TTC549 (cell line): ENCODE data around the gene C17orf75.

ENCODE experiments used
- FAIRE-seq: peaks from 2 replicates; lab custom pipeline; 2012; peaks lifted over from hg19 to GRCh38; lab: Jason Lieb, UNC

Gene C17orf75

DNA sequence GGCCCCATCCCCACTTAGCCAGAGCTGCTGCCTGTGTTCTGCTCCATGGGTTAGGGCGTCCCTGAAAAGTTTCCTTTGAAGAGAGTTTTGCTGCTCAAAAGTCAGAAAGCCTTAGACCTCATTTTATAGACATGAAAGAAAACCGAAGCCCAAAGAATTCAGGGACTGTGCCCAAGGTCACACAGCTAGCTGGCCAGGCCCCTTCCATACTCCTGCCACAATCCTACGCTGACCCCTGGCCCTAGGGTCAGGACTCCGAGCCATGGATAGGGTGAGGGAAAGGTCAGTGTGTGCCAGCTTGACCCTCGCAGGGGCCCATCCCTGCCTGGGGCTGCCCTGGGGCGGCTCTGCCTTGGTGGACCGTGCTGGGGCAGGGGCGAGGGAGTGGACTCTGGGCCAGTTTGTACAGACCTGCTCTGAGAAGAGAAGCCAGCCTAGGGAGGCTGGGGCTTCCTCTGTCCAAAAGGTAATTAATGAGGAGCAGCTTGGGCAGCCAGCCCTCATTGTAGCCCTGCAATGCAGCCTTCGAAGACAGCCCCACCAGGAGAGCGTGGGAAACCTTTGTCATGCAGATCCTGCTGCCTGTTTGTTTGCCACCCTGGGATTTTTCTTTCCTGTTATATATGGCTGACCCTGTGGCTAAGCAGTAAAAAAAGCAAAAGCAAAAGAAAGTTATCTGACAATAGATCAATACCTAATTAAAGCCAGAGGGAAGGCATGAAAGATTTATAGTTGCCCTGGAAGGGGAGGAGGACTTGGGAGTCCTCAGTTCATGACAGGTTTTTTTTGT, 38.9 kb downstream of the C17orf75 start:
- no peak for FAIRE-seq

DNA sequence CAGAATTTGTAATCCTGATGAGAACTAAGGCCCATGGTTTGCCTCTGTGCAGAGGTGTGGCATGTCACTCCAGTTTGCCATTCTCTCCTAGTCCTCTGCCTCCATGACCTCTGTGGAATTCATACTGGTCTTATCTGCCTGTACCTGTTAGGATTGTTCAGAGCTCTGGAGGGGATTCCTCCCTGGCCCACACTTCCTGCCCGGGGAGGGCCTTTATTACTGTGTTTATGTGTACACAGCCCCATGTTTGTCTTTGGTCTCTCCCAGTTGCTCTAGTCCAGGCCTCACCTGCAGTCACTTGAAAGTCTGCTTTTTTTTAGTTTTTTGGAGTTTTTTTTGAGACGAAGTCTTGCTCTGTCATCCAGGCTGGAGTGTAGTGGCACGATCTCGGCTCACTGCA, 39.9 kb downstream of the C17orf75 start:
- no peak for FAIRE-seq

DNA sequence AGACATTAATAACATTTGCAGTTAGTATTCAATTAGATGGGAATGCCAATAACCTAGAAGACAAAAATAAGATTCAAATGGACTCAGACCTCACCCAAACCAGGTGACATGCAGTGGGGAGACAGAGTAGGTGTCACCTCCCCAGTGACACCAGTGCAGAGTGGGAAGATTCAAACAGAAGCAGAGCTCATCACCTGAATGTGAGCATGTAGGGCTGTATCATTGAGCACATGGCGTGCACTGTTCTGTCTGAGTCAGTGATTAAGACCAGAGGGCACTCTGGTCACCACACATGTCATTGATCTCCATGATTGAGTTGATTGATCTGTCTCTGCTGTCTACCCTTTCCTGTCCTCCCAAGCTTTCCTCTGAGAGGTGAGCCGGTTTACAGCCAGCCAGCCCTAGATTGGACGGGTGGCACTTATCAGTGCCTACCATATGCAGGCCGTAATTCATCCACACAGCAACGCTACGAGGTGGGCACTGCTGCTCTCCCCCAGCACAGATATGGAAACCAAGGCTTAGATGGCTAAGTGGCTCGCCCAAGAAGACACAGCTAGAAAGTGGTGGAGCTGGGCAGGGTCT, 42.3 kb downstream of the C17orf75 start:
- FAIRE-seq: no peak

- no peak for FAIRE-seq
Measured at GRCh38 chr17:32298721-32299579, 43.0 kb downstream of the C17orf75 start.

DNA sequence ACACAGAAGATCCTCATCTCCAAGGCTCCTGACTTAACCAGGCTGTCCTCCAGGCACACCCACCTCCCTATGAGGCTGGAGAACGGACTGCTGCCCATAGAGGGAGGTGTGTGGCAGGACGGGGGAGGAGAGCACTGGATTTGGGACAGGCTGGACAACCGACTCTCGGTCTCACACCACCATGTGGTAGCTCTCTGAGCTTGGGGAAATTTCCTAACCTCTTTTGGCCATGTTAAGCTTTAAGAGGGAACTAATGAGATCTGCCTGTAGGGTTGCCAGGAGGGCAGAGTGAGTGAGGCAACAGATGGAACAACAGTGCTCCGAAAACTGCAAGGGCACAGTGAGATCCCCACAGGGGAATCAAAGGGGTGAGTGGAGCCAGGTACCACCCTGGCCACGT, 43.7 kb downstream of the C17orf75 start:
- no peak for FAIRE-seq

DNA sequence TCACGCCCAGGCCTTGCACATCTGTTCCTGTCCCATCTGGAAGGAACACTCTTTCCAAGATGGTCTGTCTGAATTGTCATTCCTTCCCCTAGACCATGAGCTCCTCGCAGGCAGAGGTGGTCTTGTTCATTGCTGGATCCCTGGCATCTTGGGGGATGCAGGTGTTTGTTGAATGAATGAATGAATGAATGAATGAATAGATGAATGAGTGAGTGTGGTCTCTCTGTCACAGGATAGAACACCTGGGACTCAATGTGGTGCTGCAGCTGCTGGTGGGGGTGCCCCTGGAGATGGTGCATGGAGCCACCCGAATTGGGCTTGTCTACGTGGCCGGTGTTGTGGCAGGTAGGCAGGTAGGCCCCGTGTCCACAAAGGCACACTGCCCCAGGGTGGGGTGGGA, 44.1 kb downstream of the C17orf75 start:
- no peak for FAIRE-seq

- no peak for FAIRE-seq
Measured at GRCh38 chr17:32297424-32297823, 44.5 kb downstream of the C17orf75 start.

GRCh38 chr17:32292094-32292493, 49.9 kb downstream of the C17orf75 start:
- no peak for FAIRE-seq

DNA sequence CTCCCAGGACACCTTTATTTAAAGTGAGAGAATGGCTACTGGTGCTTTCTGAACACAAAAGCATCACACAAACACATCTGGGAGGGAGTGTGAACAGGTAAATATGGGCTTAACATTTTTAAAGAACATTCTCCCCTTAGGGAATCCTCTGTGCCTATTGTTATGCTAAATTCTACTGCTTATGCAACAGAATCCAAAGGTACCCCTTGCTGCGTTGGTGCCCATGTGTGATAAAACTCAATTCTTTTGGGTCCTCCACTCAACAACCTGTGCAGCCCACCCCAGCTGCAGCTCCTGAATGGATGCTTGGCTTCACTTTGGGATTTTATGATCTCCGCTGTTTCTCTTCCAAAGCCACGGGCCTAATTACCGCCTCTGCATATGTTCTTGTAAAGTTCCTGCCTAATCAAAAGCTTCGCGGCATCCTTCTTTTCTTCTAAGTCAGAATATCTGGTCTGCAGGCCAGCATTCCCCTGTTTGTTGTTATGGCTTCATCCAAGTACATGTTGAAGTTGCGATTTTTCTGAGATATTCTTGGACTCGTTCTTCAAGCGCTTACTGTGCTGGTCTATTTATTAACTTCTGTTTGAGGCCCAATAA, 52.4 kb downstream of the C17orf75 start:
- no peak for FAIRE-seq

DNA sequence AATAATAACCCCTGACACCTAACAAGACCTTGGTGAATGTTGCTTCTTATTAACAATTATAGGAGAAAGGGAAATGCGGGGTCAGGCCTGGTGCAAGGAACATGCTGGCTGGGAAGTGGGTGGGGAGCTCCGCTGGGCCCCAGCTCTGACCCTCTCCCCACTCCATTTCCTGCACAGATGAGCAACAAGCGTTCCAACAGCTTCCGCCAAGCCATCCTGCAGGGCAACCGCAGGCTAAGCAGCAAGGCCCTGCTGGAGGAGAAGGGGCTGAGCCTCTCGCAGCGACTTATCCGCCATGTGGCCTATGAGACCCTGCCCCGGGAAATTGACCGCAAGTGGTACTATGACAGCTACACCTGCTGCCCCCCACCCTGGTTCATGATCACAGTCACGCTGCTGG, 53.4 kb downstream of the C17orf75 start:
- FAIRE-seq: no peak

- no peak for FAIRE-seq
Measured at GRCh38 chr17:32287804-32288511, 54.0 kb downstream of the C17orf75 start.

DNA sequence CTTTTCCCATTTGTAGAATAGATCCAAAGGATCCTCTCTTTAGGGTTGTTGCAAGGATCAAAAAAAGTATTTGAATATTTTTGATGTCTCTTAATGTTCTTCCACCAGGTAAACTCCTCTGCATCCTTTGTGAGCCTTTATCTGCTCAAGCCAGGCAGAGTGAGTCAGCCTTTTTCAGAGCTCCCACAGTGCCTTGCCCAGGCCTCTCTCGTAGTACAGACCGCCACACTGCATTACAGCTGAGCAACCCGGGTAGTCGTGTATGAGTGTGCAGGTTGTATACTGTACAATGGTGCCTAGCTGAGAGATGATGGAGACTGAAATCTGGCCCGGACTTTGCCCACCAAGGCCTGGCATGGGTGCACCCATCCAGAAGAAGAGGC, 55.5 kb downstream of the C17orf75 start:
- FAIRE-seq: no peak

DNA sequence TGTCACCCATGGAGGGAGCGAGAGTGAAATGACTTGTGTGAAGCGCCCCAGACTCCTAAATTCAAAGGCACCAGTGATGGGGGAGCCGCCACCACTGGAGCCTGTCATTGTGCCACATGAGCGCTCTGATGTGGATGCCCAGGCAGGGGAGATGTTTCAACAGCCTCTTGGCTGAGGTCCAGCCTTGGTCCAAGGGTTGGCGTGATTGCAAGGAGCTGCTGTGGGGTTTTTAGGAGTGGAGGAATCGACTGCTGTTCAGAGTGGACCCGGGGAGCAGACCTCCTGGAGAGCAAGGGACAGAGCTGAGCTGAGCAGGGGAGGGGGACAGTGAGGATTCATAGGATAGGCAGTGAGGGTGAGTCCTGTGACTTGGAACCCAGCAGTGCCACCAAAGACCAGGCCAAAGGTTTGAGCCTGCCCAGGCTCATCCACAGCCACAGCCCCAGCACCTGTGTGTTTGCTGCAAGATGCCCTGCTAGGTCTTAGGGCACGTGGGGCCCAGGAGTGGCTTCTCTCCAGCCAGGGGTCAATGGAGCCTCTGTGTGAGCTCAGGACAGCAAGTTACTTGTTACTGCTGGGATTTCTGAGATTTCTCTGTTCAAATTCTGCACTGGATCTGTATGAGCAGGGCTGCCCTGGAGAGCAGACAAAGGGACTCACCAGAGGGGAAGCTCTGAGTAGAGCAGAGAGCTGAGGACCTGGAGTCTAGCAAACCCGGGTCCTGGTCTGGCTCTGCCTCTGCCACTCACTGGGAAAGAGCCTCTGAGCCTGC, 56.0 kb downstream of the C17orf75 start:
- no peak for FAIRE-seq

DNA sequence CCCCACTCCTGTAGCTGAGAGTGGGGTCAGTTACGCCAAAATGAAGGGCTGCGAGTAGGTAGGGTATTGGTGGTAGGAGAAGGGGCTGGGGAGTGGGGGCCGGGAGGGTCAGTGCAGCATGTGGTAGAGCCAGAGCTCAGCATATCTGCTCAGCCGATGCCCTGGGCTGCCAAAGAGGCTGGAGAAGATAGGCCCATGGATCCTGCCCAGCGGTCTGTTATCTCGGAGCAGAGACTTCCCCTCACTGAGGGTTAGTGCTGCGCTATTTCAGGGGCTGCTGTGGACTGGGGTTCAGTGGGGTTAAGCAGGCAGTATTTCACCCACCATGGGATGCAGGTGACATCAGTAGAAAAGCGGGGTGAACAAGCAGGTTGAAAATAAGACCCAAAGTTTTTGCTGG, 56.7 kb downstream of the C17orf75 start:
- no peak for FAIRE-seq

GRCh38 chr17:32283745-32284201, 58.2 kb downstream of the C17orf75 start:
- FAIRE-seq: no peak

- no peak for FAIRE-seq
Measured at GRCh38 chr17:32281011-32281451, 60.9 kb downstream of the C17orf75 start.

DNA sequence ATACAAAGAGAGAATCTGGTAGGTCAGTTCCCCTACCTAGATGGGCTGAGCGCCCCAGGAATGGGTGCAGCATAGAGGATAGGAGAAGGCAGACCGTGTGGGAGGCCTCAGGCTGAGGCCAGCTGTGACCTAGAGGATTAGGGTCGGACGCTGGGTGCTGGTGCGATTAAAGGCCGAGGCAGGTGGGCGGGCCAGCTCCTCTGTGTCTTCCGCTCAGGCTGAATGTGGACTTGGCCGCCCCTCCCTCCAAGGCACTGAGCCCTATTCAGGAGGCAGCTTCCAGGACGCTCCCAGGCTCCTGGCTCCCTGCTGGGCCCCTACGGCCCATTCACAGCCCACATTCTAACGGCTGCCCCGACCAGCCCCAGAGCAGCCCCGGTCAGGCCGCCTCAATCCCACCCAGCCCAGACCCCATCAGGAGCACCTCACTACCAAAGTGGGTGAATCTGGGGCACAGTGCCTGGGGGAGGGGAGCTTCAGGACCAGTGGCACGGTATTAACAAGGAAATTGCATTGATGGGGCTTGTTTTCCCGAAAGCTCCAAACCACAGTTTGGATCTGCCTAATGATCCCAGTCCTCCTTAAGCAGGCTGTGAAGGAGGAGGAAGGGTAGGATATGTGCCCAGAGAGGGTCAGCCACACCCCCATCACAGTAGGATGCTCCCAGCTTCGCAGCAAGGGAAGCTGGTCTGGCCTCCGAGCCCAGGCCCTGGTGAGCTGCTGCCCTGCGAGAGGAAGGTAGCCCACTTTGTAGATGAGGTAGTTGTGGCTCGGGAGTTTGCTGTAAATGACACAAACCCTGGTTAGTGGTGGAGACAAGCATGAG, 61.9 kb downstream of the C17orf75 start:
- FAIRE-seq: no peak

DNA sequence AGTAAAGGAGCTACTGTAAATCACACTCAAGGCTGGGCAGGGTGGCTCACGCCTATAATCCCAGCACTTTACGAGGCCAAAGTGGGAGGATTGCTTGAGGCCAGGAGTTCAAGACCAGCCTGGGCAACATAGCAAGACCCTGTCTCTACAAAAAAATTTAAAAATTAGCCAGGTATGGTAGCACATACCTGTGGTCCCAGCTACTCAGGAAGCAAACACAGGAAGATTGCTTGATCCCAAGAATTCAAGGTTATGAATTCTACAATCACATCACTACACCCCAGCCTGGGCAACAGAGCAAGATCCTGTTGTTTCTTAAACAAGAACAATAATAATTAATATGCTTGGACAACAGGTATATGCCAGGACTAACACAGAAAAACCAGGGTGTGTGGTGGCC, 63.2 kb downstream of the C17orf75 start:
- no peak for FAIRE-seq
